Iris pigment epithelial cell (primary cell): ENCODE data around the gene NDUFB2.
"Not testable (repeated sequence)": the region's sequence is repeated elsewhere in the genome, so short reads cannot be mapped to it uniquely, and the experiment has no call there.

Experiments used
- DNase-seq: peaks from one replicate; pipeline ENCODE4 v3.0.0-alpha.2; 2011; ENCODE audit warnings: low read depth

The NDUFB2 gene

GRCh38 chr7:140734096-140734495 lies 37.6 kb downstream of the NDUFB2 start:
- DNase-seq, result no peak

- no peak for DNase-seq
Observed at GRCh38 chr7:140734729-140735128, 38.2 kb downstream of the NDUFB2 start.

GRCh38 chr7:140738280-140738679 lies 41.8 kb downstream of the NDUFB2 start:
- DNase-seq, result peak; percentile 34

GRCh38 chr7:140743255-140743654 lies 46.7 kb downstream of the NDUFB2 start:
- not testable (repeated sequence) for DNase-seq

- no peak for DNase-seq
Observed at GRCh38 chr7:140744005-140744404, 47.5 kb downstream of the NDUFB2 start.

- DNase-seq, result no peak
Observed at GRCh38 chr7:140745266-140746058, 49.0 kb downstream of the NDUFB2 start.

GRCh38 chr7:140746751-140747150 lies 50.2 kb downstream of the NDUFB2 start:
- no peak for DNase-seq

GRCh38 chr7:140752533-140752932 lies 56.0 kb downstream of the NDUFB2 start:
- no peak for DNase-seq

GRCh38 chr7:140754506-140754905 lies 58.0 kb downstream of the NDUFB2 start:
- DNase-seq, result no peak
